DMS79 (cell line): ENCODE data around the gene CEP170B.

ENCODE experiments used
- DNase-seq: peaks from one replicate; lab custom pipeline; 2025; lab: John Stamatoyannopoulos, UW

Gene CEP170B

GRCh38 chr14:104868060-104868740 is 3.1 kb downstream of the CEP170B start:
- DNase-seq = no peak

GRCh38 chr14:104868811-104869572 is 3.9 kb downstream of the CEP170B start:
- no peak for DNase-seq

GRCh38 chr14:104869669-104870367 is 4.8 kb downstream of the CEP170B start:
- no peak for DNase-seq

GRCh38 chr14:104870368-104871144 is 5.5 kb downstream of the CEP170B start:
- no peak for DNase-seq

GRCh38 chr14:104871145-104871655 is 6.1 kb downstream of the CEP170B start:
- no peak for DNase-seq

GRCh38 chr14:104871656-104872468 is 6.8 kb downstream of the CEP170B start:
- DNase-seq = no peak

GRCh38 chr14:104872469-104873341 is 7.6 kb downstream of the CEP170B start:
- no peak for DNase-seq

- DNase-seq = no peak
Observed at GRCh38 chr14:104873380-104874055, 8.4 kb downstream of the CEP170B start.

GRCh38 chr14:104874110-104874531 is 9.1 kb downstream of the CEP170B start:
- no peak for DNase-seq

GRCh38 chr14:104874571-104875411 is 9.7 kb downstream of the CEP170B start:
- DNase-seq = no peak

GRCh38 chr14:104875412-104875751 is 10.3 kb downstream of the CEP170B start:
- DNase-seq = no peak

GRCh38 chr14:104875811-104876210 is 10.7 kb downstream of the CEP170B start:
- no peak for DNase-seq

GRCh38 chr14:104876251-104876699 is 11.2 kb downstream of the CEP170B start:
- DNase-seq = no peak

GRCh38 chr14:104877066-104877805 is 12.2 kb downstream of the CEP170B start:
- DNase-seq = no peak

- DNase-seq = no peak
Observed at GRCh38 chr14:104877806-104878550, 12.9 kb downstream of the CEP170B start.

GRCh38 chr14:104878582-104878981 is 13.5 kb downstream of the CEP170B start:
- no peak for DNase-seq
